HG03196 (cell line): Measurements from ENCODE around the gene STAC3.

Experiments used
- ATAC-seq: cut with Tn5 transposase; IDR thresholded peaks from one replicate; pipeline ENCODE4 v1.9.1; 2021; ENCODE audit not compliant: unreplicated experiment

STAC3 gene

DNA sequence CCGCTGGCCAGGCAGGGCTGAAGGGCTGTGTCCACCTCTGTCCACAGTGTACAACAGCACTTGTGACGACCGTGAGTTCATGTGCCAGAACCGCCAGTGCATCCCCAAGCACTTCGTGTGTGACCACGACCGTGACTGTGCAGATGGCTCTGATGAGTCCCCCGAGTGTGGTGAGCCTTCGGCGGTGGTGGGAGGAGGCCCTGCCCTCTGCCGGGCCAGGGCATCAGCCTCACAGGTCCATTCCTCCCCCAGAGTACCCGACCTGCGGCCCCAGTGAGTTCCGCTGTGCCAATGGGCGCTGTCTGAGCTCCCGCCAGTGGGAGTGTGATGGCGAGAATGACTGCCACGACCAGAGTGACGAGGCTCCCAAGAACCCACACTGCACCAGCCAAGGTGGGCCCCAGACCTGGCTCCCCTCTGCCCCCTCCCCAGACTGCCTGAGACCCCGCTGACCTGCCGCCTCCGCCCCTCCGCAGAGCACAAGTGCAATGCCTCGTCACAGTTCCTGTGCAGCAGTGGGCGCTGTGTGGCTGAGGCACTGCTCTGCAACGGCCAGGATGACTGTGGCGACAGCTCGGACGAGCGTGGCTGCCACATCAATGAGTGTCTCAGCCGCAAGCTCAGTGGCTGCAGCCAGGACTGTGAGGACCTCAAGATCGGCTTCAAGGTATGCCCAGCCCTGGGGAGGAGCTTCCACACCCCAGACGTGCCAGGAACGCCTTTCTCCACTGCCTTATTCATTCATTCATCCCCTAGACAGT, 55.2 kb downstream of the STAC3 start:
- no peak for ATAC-seq

DNA sequence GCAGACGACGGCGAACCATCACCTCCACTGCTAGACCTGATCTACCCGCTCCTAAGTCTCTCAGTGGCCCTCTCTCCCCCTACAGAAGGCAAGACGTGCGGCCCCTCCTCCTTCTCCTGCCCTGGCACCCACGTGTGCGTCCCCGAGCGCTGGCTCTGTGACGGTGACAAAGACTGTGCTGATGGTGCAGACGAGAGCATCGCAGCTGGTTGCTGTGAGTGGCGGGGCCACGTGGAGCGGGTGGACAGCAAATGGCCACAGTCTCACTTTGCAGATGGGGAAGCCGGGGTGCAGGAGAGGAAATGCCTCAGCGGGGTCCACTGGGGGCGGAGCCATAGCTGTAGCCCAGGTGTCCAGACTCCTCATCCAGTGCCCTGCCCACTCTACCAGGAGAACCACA, 55.8 kb downstream of the STAC3 start:
- ATAC-seq = no peak

DNA sequence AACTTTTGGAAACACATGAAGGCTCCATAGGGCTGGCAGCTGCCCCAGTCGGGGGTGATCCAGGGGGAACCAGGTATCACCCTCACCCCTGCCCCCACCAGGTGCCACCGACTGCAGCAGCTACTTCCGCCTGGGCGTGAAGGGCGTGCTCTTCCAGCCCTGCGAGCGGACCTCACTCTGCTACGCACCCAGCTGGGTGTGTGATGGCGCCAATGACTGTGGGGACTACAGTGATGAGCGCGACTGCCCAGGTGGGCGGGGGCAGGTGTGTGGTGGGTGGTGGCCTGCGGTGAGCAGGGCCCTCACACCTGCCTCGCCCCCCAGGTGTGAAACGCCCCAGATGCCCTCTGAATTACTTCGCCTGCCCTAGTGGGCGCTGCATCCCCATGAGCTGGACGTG, 56.7 kb downstream of the STAC3 start:
- ATAC-seq = no peak

DNA sequence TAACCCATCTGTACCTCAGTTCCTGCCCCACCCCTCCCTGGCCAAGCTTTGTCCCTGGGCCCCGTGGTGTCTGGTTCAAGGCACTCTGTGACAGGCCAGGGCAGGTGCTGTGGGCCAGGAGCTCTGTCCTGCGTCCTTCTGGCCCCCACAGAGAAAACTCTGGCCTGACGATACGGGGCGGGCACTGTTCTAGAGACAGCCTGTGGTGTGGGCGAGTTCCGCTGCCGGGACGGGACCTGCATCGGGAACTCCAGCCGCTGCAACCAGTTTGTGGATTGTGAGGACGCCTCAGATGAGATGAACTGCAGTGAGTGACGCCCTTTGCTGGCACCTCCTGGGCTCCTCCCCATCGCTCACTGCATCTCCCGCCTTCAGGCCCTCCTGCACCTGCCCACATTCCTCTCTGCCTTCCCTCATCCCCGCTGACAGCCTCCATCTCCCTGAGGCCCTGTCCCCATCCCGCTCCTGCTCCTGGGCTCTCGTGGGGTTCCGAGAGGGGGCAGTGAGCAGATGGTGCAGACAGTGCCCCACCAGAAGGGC, 57.2 kb downstream of the STAC3 start:
- no peak for ATAC-seq
